HCT116 (cell line): ENCODE measurements around the gene FNIP2.

Experiments used
- ATF3 ChIP-seq: IDR thresholded peaks from 2 replicates; pipeline ENCODE4 v1.6.1; 2012
- CTCF ChIP-seq, 3 experiments: fragments of 200-600 bp in 1 of 3; sonication (generic) in 1 of 3; IDR thresholded peaks in 2 of 3; conservative IDR thresholded peaks in 1 of 3; 2 replicates each; pipeline ENCODE4 v1.5.1; 2012 to 2017; ENCODE audit warnings: low read depth in 2 of 3, low read length in 2 of 3, antibody characterized with exemption in 1 of 3, borderline replicate concordance in 1 of 3, control low read depth in 1 of 3, mild to moderate bottlenecking in 1 of 3, mixed read lengths in 1 of 3, mixed run types in 1 of 3, moderate library complexity in 1 of 3; ENCODE audit not compliant: insufficient read depth in 1 of 3
- EGR1 ChIP-seq: IDR thresholded peaks from 2 replicates; pipeline ENCODE4 v1.6.1; 2012; ENCODE audit warnings: low read depth
- EZH2 ChIP-seq: fragments of 200-600 bp; sonication (generic); IDR thresholded peaks from 2 replicates; pipeline ENCODE4 v1.6.1; 2017; ENCODE audit warnings: antibody characterized with exemption, mixed run types
- MAX ChIP-seq: IDR thresholded peaks from 2 replicates; pipeline ENCODE4 v1.6.1; 2012
- POLR2A ChIP-seq: IDR thresholded peaks from 2 replicates; pipeline ENCODE4 v1.7.0; 2011; ENCODE audit warnings: borderline replicate concordance; ENCODE audit not compliant: insufficient read depth, insufficient read length; ENCODE audit errors: extremely low read depth
- POLR2AphosphoS5 ChIP-seq: IDR thresholded peaks from 2 replicates; pipeline ENCODE4 v1.6.1; 2011; ENCODE audit warnings: mild to moderate bottlenecking, low read depth, low read length, moderate library complexity
- RAD21 ChIP-seq: IDR thresholded peaks from 2 replicates; pipeline ENCODE4 v1.6.1; 2012; ENCODE audit warnings: low read depth, mild to moderate bottlenecking
- REST ChIP-seq: IDR thresholded peaks from 2 replicates; pipeline ENCODE4 v1.6.1; 2012; ENCODE audit warnings: low read depth
- SIN3A ChIP-seq: IDR thresholded peaks from 2 replicates; pipeline ENCODE4 v1.6.1; 2012; ENCODE audit warnings: low read depth
- SP1 ChIP-seq: IDR thresholded peaks from 2 replicates; pipeline ENCODE4 v1.6.1; 2012; ENCODE audit warnings: low read depth
- YY1 ChIP-seq: IDR thresholded peaks from 2 replicates; pipeline ENCODE4 v1.6.1; 2011; ENCODE audit warnings: low read length, low read depth, moderate library complexity, mild to moderate bottlenecking; ENCODE audit not compliant: insufficient replicate concordance; ENCODE audit errors: extremely low read depth

- TF ChIP-seq MAX = no peak
- TF ChIP-seq CTCF (IDR thresholded peaks at IDR 0.05 in 2 of 3, conservative IDR thresholded peaks at IDR 0.05 in 1 of 3; ENCODE audit: borderline replicate concordance in 1 of 3, insufficient read depth in 1 of 3, low read depth in 2 of 3, low read length in 2 of 3) = no peak
- TF ChIP-seq POLR2A = no peak
- no peak for TF ChIP-seq REST
- TF ChIP-seq EGR1 = no peak
- no peak for TF ChIP-seq EZH2
- TF ChIP-seq RAD21 = no peak
- no peak for TF ChIP-seq POLR2AphosphoS5
- no peak for TF ChIP-seq SIN3A
- no peak for TF ChIP-seq SP1
- TF ChIP-seq ATF3 = no peak
- TF ChIP-seq YY1 = no peak
Observed at GRCh38 chr4:158875455-158875854, 106.6 kb downstream of the FNIP2 start.
